ENCODE results near the gene CARD11. TPM values are rescaled to one million over a fixed set of nuclear protein-coding genes. Genes with fewer than 3 reads are reported as not detected.

Gene CARD11
- total RNA-seq, 1 donor from 2014 or later, result 1.4 TPM

- H3K27me3 Mint-ChIP-seq (ENCODE audit: unreplicated experiment), result peaks cover 5% of the 10 kb centered on the region
These were observed 155.9 kb downstream of the CARD11 start for GRCh38 chr7:2887816-2888215.

GRCh38 chr7:2886900-2887299, 156.8 kb downstream of the CARD11 start:
- Mint-ChIP-seq H3K36me3 (ENCODE audit: unreplicated experiment) (no peaks in the 10 kb centered on the region), H3K27ac (ENCODE audit: unreplicated experiment) (peak overlapping the region; percentile 79), H3K4me1 (ENCODE audit: low read depth, unreplicated experiment) (peaks cover 19% of the 10 kb centered on the region), H3K27me3 (ENCODE audit: unreplicated experiment) (peaks cover 4% of the 10 kb centered on the region), H3K9me3 (ENCODE audit: unreplicated experiment) (peaks cover 2% of the 10 kb centered on the region), H3K4me3 (ENCODE audit: unreplicated experiment) (peak overlapping the region; percentile 15)
- peak; percentile 72 for DNase-seq
- TF ChIP-seq CTCF (IDR thresholded peaks at IDR 0.05; ENCODE audit: partially characterized antibody, unreplicated experiment), result peak; percentile 56

More at GRCh38 chr7:2887816-2888215, 155.9 kb downstream of the CARD11 start:
- no peak for DNase-seq
- no peak for TF ChIP-seq CTCF (IDR thresholded peaks at IDR 0.05; ENCODE audit: partially characterized antibody, unreplicated experiment)
- no peaks in the 10 kb centered on the region for H3K36me3 Mint-ChIP-seq (ENCODE audit: unreplicated experiment)
- H3K4me3 Mint-ChIP-seq (ENCODE audit: unreplicated experiment), result no peak overlapping the region
- peak overlapping the region; percentile 79 for H3K27ac Mint-ChIP-seq (ENCODE audit: unreplicated experiment)
- peaks cover 21% of the 10 kb centered on the region for H3K4me1 Mint-ChIP-seq (ENCODE audit: low read depth, unreplicated experiment)
- H3K9me3 Mint-ChIP-seq (ENCODE audit: unreplicated experiment), result peaks cover 2% of the 10 kb centered on the region

GRCh38 chr7:2886391-2886790, 157.3 kb downstream of the CARD11 start:
- no peak overlapping the region for H3K4me3 Mint-ChIP-seq (ENCODE audit: unreplicated experiment)
- no peak for DNase-seq
- TF ChIP-seq CTCF (IDR thresholded peaks at IDR 0.05; ENCODE audit: partially characterized antibody, unreplicated experiment), result no peak
- peak overlapping the region; percentile 79 for H3K27ac Mint-ChIP-seq (ENCODE audit: unreplicated experiment)
- H3K27me3 Mint-ChIP-seq (ENCODE audit: unreplicated experiment), result peaks cover 4% of the 10 kb centered on the region
- no peaks in the 10 kb centered on the region for H3K36me3 Mint-ChIP-seq (ENCODE audit: unreplicated experiment)
- peaks cover 5% of the 10 kb centered on the region for H3K9me3 Mint-ChIP-seq (ENCODE audit: unreplicated experiment)
- H3K4me1 Mint-ChIP-seq (ENCODE audit: low read depth, unreplicated experiment), result peaks cover 19% of the 10 kb centered on the region

GRCh38 chr7:2884161-2884560, 159.5 kb downstream of the CARD11 start:
- DNase-seq, result no peak
- Mint-ChIP-seq H3K36me3 (ENCODE audit: unreplicated experiment) (no peaks in the 10 kb centered on the region), H3K27ac (ENCODE audit: unreplicated experiment) (no peak overlapping the region), H3K27me3 (ENCODE audit: unreplicated experiment) (peaks cover 21% of the 10 kb centered on the region), H3K9me3 (ENCODE audit: unreplicated experiment) (peaks cover 20% of the 10 kb centered on the region), H3K4me3 (ENCODE audit: unreplicated experiment) (no peak overlapping the region), H3K4me1 (ENCODE audit: low read depth, unreplicated experiment) (peaks cover 35% of the 10 kb centered on the region)
- no peak for TF ChIP-seq CTCF (IDR thresholded peaks at IDR 0.05; ENCODE audit: partially characterized antibody, unreplicated experiment)

GRCh38 chr7:2883101-2883500, 160.6 kb downstream of the CARD11 start:
- no peak for TF ChIP-seq CTCF (IDR thresholded peaks at IDR 0.05; ENCODE audit: partially characterized antibody, unreplicated experiment)
- H3K9me3 Mint-ChIP-seq (ENCODE audit: unreplicated experiment), result peaks cover 27% of the 10 kb centered on the region
- H3K4me3 Mint-ChIP-seq (ENCODE audit: unreplicated experiment), result no peak overlapping the region
- H3K27me3 Mint-ChIP-seq (ENCODE audit: unreplicated experiment), result peaks cover 25% of the 10 kb centered on the region
- no peaks in the 10 kb centered on the region for H3K36me3 Mint-ChIP-seq (ENCODE audit: unreplicated experiment)
- DNase-seq, result no peak
- peaks cover 42% of the 10 kb centered on the region for H3K4me1 Mint-ChIP-seq (ENCODE audit: low read depth, unreplicated experiment)
- H3K27ac Mint-ChIP-seq (ENCODE audit: unreplicated experiment), result no peak overlapping the region
